SK-N-SH (cell line): Measurements from ENCODE around the gene IKBIP. TPM values are rescaled to one million over a fixed set of nuclear protein-coding genes. Genes with fewer than 3 reads are reported as not detected.

Experiments used
- CHD2 ChIP-seq: fragments of 150-350 bp; IDR thresholded peaks from 2 replicates; pipeline ENCODE4 v1.6.1; 2018; ENCODE audit warnings: low read length; ENCODE audit not compliant: partially characterized antibody
- CTCF ChIP-seq: fragments of 200-600 bp; sonication (generic); IDR thresholded peaks from 2 replicates; pipeline ENCODE4 v1.6.1; 2017; ENCODE audit warnings: antibody characterized with exemption, mild to moderate bottlenecking, moderate library complexity
- ELF1 ChIP-seq: IDR thresholded peaks from 2 replicates; pipeline ENCODE4 v1.4.0; 2012
- EZH2phosphoT487 ChIP-seq: fragments of 200-600 bp; sonication (generic); IDR thresholded peaks from 2 replicates; pipeline ENCODE4 v1.6.1; 2017; ENCODE audit warnings: low read depth, mixed run types, mild to moderate bottlenecking, antibody characterized with exemption, moderate library complexity, borderline replicate concordance
- FOXJ3 ChIP-seq: sonication (generic); formaldehyde crosslinking; IDR thresholded peaks from 2 replicates; pipeline ENCODE4 v1.5.1; 2020; ENCODE audit warnings: mild to moderate bottlenecking, missing genetic modification reagents
- GATA2 ChIP-seq: sonication (generic); formaldehyde crosslinking; IDR thresholded peaks from 2 replicates; pipeline ENCODE4 v1.5.0; 2020; ENCODE audit warnings: mild to moderate bottlenecking, missing genetic modification reagents
- IRF3 ChIP-seq: fragments of 150-350 bp; IDR thresholded peaks from 2 replicates; pipeline ENCODE4 v1.6.1; 2016; ENCODE audit warnings: mild to moderate bottlenecking, low read depth, low read length
- JUND ChIP-seq: IDR thresholded peaks from 2 replicates; pipeline ENCODE4 v1.4.0; 2012
- MAX ChIP-seq: IDR thresholded peaks from 2 replicates; pipeline ENCODE4 v1.4.0; 2012; ENCODE audit warnings: low read depth
- MEF2A ChIP-seq: IDR thresholded peaks from 2 replicates; pipeline ENCODE4 v1.4.0; 2012; ENCODE audit warnings: low read depth, borderline replicate concordance
- POLR2AphosphoS5 ChIP-seq: IDR thresholded peaks from 2 replicates; pipeline ENCODE4 v1.6.1; 2012; ENCODE audit warnings: low read depth, low read length
- RAD21 ChIP-seq: IDR thresholded peaks from 2 replicates; pipeline ENCODE4 v1.6.1; 2012; ENCODE audit warnings: mild to moderate bottlenecking, low read length
- RCOR1 ChIP-seq: fragments of 150-350 bp; IDR thresholded peaks from 2 replicates; pipeline ENCODE4 v1.6.1; 2017; ENCODE audit warnings: antibody characterized with exemption, low read length
- SMC3 ChIP-seq: IDR thresholded peaks from 2 replicates; pipeline ENCODE4 v1.6.1; 2012; ENCODE audit warnings: low read depth, low read length, improper control_type of control experiment
- TAF1 ChIP-seq: IDR thresholded peaks from 2 replicates; pipeline ENCODE4 v1.6.1; 2012; ENCODE audit warnings: low read depth, mild to moderate bottlenecking, low read length, moderate library complexity, borderline replicate concordance
- TCF12 ChIP-seq: IDR thresholded peaks from 2 replicates; pipeline ENCODE4 v1.4.0; 2012
- TEAD4 ChIP-seq: IDR thresholded peaks from 2 replicates; pipeline ENCODE4 v1.4.0; 2012; ENCODE audit warnings: mild to moderate bottlenecking, borderline replicate concordance; ENCODE audit not compliant: insufficient read depth
- USF1 ChIP-seq: IDR thresholded peaks from 2 replicates; pipeline ENCODE4 v1.4.0; 2012; ENCODE audit warnings: low read depth, borderline replicate concordance
- YY1 ChIP-seq: IDR thresholded peaks from 2 replicates; pipeline ENCODE4 v1.4.0; 2012; ENCODE audit warnings: low read depth, mild to moderate bottlenecking
- polyA plus RNA-seq, 3 experiments: library from polyadenylated mRNA; depleted of rRNA; stranded (reverse); fragments of >200 nt; gene quantifications; 2 replicates each; pipeline ENCODE4 v1.2.3, GENCODE V29; 2012

The IKBIP gene
- polyA plus RNA-seq, 1 of the 3 experiments (the other 2 are of a cell fraction): 25.2 TPM

DNA sequence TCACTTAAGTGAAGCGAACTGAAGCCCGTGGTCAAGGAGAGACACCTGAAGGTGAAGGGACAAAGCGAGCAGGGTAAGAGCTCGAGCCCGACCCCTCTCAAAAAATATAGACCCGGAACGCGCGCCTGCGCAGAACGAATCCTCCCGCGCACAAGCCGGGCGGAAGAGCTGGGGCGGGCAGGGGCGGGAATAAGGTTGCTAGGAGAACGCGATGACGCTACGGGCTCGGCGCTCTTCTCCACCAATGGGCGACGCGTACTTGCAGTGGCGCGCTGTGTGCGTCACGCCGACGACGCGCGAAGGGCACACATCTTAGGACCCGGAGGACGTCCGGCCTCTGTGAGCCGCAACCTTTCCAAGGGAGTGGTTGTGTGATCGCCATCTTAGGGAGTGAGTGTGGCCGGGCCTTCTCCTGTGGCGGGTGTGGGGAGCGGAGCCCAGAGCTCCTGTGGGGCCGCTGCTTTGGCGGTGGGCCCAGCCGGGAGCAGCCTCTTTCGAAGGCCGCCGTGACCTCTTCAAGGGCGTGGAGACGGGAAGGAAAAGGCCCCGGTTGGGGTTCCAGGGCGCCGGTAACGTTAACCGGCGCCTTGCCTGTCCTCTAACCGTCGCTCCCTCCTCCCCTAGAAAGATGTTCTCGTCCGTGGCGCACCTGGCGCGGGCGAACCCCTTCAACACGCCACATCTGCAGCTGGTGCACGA, 51.1 kb downstream of the IKBIP start, which contains the start of gene SLC25A3 (continued):
- TF ChIP-seq RAD21 (peak; percentile 16; the same call in 1 of the 2 replicates), MAX (peak; percentile 80), SMC3 (no peak), MEF2A (no peak), IRF3 (no peak), ELF1 (peak; percentile 82), USF1 (no peak), CTCF (no peak), POLR2AphosphoS5 (peak; percentile 100), CHD2 (peak; percentile 71), YY1 (peak; percentile 84), GATA2 (CRISPR knock-in tag) (no peak), RCOR1 (no peak), TEAD4 (no peak), TCF12 (no peak), FOXJ3 (CRISPR knock-in tag) (no peak), EZH2phosphoT487 (no peak), JUND (no peak), TAF1 (peak; percentile 96)
- TF ChIP-seq, all 33 proteins: peak for 14
